Measurements from ENCODE around the gene DBN1.
"Not testable (repeated sequence)": the region's sequence is repeated elsewhere in the genome, so short reads cannot be mapped to it uniquely, and the experiment has no call there.

The DBN1 gene

DNA sequence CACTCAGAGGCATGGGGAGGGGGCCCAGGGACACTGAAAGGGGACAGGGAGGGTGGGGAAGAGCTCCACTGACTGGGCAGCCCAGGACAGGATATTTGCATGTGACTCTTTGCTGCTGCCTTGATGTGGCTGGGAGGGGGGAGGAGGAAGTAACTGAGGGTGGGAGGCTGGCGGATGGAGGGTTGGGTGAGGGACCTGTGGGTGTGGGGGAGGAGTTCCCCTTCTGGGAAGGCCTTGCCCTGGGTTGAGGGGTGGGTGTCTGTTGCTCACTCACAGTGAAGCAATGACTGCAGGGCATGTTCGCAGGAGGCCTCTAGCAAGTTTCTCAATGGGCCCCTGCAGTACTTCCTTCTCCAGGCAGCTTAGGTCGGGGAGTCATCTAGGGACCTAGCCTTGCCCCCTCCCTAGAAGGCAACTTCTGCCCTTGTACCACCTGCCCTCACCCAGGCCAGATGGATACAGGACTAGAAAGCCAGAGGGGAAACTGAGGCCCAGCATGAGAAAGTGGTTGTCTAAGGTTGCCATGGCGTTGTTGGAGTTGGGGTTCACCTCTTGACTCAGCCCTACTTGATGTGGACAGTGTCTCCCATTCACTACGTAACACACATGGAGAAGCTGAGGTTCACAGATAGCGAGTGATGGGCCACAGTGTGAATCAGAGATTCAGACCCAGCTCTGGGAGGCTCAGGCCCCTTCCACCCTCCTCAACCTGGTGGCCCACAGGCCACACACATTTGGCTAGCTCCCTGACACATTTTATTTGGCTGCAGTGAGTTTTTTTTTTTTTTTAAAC, 44.0 kb downstream of the DBN1 start:
- DNase-seq (ENCODE audit: low read depth) = no peak

DNA sequence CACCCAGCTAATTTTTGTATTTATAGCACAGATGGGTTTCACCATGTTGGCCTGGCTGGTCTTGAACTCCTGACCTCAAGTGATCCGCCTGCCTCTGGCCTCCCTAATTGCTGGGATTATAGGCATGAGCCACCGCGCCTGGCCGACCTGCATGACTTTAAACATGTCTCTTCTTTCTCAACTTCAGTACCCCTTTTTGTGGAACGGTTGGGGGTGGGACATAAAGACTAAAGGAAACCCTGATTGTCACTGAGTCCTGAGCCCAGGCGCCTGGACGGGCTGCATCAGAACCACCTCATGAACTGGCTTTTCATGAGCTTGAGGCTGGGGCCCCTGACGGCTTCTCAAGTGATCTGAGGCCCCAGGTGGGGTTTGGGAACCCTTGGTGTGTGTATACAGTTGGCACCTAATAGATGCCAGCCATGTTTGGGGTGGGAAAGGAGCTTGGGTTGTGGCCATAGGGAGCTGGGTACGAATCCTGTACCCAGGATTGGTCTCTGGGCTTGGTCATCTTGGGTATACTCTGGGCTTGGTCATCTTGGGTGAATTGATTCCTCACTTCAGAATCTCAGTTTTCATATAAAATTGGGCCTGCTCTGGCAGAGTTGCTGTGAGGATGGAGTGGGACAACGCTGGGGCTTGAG, 44.7 kb downstream of the DBN1 start:
- DNase-seq (ENCODE audit: low read depth) = no peak

DNA sequence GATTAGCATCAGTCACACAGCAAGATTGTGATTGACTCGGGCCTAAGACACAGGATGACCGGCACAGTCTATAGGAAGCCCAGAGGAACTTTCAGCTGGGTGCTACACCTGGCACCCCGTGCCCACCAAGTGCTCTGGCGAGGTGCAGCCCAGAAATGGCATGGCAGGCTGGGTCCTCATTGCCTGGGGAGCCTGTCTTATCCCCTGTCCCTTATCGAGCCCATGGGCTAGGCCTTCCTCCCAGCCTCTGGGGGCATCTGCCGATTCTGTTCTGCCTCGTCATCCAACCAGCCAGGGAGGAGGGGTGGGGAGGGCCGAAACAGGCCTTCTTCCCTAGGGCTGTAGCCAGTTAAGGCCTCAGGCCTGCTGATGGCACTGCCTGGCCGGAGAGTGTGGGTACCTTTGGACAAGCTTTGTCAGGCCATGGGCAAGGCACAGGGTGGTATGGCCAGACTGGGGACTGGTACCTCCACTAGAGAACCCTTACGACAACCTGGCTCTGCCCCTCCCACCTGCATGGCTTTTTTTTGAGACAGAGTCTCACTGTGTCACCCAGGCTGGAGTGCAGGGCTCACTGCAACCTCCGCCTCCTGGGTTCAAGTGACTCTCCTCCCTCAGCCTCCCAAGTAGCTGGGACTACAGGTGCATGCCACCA, 45.4 kb downstream of the DBN1 start:
- no peak for DNase-seq (ENCODE audit: low read depth)

DNA sequence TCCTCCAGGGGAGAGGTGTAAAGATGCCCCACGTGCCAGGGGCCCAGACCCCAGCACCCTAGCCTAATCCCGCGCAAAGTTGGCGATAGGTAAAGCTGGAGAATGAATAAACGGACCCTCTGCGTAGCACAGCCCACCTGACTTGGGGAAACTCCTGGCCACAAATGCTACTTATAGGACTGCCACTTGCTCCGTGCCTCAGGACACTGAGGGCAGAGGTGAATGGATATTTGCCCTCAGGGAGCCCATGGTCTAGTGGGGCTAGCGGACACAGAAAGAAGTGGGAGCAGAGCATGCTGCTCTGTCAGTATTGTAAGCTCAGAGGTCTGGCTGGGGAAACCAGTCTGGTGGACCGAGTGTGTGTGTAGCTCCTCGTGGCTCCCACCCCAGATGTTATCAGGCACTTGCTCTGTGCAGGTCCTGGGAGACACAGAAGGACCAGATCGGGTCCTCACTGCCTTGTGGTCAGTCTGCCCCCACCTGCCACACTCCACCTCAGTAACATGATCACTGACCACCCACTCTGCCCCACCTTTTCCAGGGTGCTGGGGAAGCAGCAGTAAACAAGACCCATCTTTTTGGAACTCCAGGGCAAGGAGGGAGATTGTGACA, 46.1 kb downstream of the DBN1 start:
- DNase-seq (ENCODE audit: low read depth) = no peak

DNA sequence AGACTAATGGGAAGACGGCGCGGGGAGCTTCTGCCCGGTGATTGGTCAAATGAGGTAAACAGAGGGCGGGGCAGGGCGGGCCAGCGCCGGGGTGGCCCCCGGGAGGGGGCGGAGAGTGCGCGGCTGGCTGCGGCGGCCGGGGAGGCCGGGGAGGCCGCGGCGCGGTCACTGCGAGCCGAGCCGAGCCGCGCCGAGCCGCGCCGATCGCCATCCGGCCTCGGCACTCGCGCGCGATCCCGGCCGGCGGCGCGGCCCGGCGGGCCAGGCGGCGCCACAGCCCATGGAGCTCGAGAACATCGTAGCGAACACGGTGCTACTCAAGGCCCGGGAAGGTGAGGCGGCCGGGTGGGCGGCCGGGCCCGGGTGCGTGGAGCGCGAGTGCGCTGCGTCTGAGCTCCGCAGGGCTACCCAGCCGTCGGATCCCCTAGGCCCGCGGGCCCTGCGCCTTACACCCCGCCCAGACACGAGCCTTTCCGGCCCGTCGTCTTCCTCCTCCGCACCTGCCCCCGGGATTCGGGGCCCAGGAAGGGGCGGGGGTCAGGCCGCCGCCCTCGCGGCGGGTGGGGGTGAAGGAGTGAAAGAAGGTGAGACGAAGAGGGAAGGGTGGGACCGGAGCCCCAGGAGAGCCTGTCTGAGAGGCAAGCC, 46.7 kb downstream of the DBN1 start, which contains the start of gene GRK6:
TSS of gene GRK6 (plus strand) at position 111 of the 645 bp plus-strand sequence. CDS start at position 281, 170 bp downstream.
- no peak for DNase-seq (ENCODE audit: low read depth)

DNA sequence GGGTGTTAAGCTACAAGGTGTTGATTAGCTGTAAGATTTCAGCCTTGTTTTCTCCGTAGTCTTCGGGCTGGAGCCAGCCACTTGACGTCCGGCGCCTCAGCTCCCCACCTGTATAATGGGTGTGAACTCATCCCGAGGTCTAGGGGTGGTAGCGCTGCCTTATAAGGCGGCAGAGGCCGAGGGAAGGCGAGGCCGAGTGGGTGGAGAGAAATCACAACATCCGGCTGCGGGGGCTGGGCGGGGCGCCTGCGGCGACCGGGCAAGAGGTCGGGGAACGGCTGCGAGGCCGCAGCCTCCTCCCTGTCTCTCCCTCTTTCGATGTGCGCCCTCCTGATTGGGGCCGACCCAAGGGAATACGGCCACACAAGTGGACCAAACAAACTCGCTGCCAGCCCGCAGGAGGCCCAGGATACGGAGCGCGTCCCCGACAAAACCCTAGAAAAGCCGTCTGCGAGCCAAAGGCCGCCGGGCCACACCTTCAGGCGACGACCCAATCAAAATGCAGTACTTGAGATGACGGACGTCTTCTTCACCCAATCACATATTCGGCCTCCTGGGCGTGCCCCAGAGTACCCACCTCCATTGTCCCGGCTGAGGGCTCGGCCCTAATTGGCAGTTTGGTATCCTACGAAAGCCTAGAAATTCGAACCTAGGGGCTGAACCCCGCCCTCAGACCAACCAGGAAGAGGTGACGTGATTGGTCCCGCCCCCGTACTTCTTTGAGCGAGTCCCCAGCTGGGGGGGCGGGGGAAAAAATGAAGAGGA, 47.5 kb downstream of the DBN1 start:
- peak; percentile 100 for DNase-seq (ENCODE audit: low read depth)

DNA sequence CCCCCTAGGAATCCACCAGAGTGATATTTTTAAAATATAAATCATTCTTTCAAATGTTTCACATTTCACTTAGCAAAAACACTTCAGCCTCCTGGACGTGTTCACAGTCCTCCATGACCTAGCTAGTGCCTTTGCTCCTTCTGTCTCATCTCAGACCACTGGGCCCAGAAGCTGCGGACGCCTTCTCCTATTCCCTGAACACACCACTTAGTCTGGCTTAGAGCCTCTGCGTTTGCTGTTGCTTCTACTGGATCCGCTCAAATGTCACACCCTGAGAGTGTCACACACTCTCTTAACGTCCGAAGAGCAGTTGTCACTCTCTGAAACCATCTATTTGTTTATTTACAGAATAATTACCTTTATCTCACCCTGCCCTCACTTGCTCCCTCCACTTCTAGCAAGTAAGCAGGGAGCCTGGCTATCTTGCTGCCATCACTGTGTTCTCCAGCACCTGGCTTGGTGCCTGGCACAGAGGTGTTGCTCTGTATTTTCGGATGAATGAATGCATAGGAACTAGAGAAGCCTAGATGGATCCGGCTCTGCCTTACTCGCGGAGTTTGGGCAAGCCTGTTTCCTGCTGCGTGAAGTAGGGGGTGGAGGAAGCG, 48.1 kb downstream of the DBN1 start:
- no peak for DNase-seq (ENCODE audit: low read depth)

DNA sequence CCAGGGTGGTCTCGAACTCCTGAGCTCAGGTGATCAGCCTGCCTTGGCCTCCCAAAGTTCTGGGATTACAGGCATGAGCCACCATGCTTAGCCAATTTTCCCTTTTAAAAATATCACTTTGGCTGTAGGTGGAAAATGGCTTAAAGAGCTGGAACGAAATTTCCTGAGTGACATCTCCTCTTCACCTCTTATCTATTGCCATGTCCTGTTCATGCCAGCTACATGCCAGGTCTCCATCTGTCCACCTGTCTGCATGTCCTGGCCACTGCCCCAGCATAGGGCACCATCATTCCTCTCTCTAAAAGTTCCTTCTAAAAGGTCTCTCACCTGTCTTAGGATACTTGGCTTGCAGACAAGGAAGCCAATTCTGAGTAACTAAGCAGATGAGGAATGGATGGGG, 49.8 kb downstream of the DBN1 start:
- no peak for DNase-seq (ENCODE audit: low read depth)

DNA sequence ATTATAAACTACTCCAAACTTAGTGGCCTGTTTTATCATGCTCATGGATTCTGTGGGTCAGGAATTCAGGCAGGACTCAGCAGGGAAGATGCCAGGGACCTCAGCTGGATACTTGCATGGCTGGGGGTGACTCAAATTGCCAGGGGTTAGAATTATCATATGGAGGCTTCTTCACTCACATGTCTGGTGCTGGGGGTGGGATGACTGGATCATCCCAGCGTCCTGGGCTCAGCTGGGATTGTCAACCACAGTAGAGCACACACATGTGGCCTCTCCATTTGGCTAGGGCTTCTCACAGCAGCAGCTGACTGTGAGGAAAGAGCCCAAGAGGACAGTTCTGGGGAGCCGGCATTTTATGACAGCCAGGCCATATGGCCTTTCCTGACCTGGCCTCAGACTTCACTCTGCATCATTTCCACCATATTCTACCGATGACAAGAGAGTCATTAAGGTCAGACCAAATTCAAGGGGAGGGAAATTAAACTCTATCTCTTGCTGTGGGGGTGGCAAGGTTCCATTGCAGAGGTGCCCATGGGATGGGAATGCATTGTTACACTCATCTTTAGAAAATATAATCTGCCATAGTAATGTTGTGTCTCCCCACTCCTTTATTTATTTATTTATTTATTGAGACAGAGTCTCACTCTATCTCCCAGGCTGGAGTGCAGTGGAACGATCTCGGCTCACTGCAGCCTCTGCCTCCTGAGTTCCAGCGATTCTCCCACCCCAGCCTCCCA, 52.2 kb downstream of the DBN1 start:
- DNase-seq (ENCODE audit: low read depth) = no peak

DNA sequence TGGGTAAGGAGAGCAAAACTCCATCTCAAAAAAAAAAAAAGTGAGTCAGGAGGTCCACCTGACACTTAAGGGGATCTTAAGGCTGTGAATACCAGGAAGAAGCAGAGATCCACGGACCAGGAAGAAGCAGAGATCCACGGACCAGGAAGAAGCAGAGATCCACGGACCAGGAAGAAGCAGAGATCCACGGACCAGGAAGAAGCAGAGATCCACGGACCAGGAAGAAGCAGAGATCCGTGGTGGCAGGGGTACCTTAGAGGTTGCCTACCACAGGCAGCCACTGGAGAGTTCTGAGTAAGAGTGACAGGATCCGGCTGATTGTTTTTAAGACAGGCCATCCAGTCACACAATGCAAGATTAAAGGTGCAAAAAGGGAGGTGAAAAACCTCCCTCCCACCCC, 53.0 kb downstream of the DBN1 start:
- not testable (repeated sequence) for DNase-seq (ENCODE audit: low read depth)

DNA sequence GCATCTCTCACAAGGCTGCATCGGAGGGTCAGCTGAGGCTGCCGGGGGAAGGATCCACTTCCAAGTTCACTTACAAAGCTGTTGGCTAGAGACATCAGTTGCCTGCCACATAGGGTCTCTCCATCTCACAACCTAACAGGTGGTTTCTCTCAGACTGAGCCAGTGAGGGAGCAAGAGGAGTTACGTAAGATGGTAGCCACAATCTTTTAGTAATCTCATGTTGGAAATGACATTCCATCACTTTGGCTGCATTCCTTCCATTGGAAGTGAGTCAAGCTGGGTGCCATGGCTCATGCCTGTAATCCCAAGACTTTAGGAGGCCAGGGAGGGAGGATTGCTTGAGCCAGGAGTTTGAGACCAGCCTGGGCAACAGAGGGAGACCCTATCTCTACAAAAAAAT, 54.4 kb downstream of the DBN1 start:
- peak; percentile 43 for DNase-seq (ENCODE audit: low read depth)

DNA sequence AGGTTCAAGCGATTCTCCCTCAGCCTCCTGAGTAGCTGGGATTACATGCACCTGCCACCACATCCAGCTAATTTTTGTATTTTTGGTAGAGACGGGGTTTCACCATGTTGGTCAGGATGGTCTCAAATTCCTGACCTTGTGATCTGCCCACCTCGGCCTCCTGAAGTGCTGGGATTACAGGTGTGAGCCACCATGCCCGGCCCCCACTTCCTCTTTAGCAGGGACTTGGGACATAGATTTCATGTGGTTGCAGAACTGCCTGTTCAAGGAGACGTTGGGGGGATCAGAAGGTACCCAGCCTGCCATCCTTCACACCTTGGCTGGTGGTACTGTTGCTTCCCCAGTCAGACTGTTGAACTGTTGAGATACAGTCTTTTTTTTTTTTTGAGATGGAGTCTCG, 56.4 kb downstream of the DBN1 start:
- DNase-seq (ENCODE audit: low read depth) = not testable (repeated sequence)

DNA sequence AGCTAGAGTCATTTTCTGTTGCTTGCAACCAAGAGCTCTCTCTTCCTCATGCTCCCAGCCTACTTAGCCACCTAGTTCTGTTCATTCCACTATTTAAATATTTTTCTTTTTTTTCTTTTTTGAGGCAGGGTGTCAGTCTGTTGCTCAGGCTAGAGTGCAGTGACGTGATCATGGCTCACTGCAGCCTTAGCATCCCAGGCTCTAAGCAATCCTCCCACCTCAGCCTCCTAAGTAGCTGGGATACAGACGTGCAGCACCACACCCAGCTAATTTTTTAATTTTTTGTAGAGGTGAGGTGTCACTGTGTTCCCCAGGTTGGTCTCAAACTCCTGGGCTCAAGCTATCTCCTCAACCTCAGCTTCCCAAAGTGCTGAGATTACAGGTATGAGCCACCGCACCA, 59.0 kb downstream of the DBN1 start:
- DNase-seq (ENCODE audit: low read depth) = no peak

DNA sequence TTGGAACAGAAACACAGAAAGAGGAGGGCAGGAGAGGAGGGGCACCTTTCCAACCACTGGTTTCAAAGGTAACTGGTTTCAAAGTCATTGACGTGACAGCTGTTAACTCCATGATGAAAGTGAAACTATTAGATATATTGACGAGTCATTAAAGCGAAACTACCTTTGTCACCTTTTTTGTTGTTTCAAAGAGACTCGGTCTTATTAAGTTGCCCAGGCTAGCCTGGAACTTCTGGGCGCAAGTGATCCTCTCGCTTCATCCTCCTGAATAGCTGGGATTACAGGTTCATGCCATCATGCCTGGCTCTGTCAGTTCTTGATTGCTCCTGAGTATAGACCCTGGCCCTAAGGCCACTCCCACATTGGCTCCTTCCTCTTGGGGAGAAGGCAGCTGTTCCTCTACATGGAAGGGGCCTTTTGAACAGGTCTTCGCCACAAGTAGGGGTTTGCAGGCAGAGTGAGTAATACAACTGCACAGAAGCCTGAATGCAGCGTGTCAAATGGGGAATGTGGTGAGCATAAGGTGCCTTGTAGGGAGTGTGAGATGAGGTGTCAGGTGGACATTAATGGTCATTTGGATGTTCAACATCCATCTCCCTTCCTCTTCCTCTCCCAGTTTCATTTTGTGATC, 60.7 kb downstream of the DBN1 start:
- no peak for DNase-seq (ENCODE audit: low read depth)

DNA sequence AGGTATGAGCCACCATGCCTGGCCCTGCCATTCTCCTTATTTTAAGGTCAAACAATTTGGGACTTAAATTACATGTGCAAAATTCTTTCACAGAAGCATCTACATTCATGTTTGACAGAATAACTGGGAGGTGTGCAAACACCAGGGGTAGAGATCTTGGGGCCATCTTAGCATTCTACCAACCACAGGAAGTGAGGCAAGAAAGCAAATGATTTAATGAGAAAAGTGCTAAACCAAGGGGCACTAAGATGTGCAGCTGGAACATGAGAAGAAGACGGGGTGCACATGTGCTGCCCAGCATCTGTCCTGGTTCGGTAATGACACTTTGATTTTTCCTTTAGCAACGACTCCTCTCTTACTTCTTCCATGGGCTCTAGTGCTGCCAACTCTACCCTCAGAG, 62.9 kb downstream of the DBN1 start:
- no peak for DNase-seq (ENCODE audit: low read depth)

DNA sequence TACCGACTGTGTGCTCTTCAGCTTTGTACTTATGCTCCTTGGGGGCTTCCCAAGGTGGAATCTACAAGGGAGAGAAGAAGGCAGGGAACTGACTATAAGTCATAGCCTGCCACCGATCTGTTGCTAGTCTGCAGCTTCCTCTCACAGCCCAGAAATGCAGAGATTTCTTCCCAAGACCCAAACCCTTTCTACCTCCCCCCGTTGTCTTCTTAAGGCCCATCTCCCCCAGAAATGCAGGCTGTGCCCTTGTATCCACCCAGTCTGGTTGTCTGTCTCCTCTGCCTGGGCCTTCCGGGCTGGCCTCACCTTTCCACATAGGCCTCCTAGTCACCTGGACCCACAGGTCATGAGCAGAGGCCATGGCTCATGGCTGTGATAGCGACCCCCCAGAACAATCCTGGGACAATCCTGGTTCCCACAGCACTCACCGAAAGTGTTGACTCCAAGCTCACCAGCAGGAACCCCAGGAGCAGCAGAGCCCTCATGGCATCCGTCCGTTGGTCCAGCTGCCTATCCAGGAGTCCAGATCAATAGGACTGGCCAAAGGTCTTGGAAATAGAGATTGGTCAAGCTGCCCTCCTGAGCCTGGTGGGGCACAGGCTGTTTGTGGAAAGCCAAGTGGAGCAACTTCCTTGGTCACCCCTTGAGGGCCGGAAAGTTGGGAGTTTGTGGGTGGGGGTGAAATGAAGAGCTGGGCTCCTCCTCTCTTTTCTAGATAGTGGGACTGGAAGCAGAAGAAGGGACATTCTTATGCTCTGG, 64.2 kb downstream of the DBN1 start, which contains the start of gene F12:
TSS of gene F12 (minus strand) at position 522 of the 759 bp plus-strand sequence. CDS start at position 485, 37 bp downstream.
- DNase-seq (ENCODE audit: low read depth) = no peak
